ENCODE results near the gene TTC36.
A peak's percentile ranks its signal among the peaks of the same experiment; 100 is the strongest.
"Not testable (repeated sequence)": the region's sequence is repeated elsewhere in the genome, so short reads cannot be mapped to it uniquely, and the experiment has no call there.

Gene TTC36
- total RNA-seq: 0 to 0.39 (median 0.12) reads per million in 18 experiments

GRCh38 chr11:118527109-118527508 is at the start of gene TTC36:
Gene TTC36, plus strand, starts transcription at chr11:118527474. Its CDS starts 21 bp downstream, at chr11:118527495.
- DNase-seq: no peak

- not testable (repeated sequence) for DNase-seq
These were observed 46.0 kb upstream of the TTC36 start for GRCh38 chr11:118481238-118481637.

GRCh38 chr11:118484405-118484804 is 42.9 kb upstream of the TTC36 start:
- no peak for DNase-seq

GRCh38 chr11:118485273-118485672 is 42.0 kb upstream of the TTC36 start:
- no peak for DNase-seq

- peak; percentile 68 to 71 for DNase-seq
These were observed 38.7 kb upstream of the TTC36 start for GRCh38 chr11:118488480-118489109.

- no peak for DNase-seq
These were observed 36.2 kb upstream of the TTC36 start for GRCh38 chr11:118491041-118491440.

GRCh38 chr11:118497831-118498230 is 29.4 kb upstream of the TTC36 start:
- DNase-seq: no peak

- no peak for DNase-seq
These were observed 24.1 kb upstream of the TTC36 start for GRCh38 chr11:118503216-118503615.

- DNase-seq: no peak
These were observed 15.7 kb upstream of the TTC36 start for GRCh38 chr11:118511601-118512000.

GRCh38 chr11:118514103-118514502 is 13.2 kb upstream of the TTC36 start:
- no peak for DNase-seq

- DNase-seq: no peak
These were observed 7.7 kb upstream of the TTC36 start for GRCh38 chr11:118519549-118519948.

- DNase-seq: peak; percentile 41 to 44
These were observed 5.4 kb upstream of the TTC36 start for GRCh38 chr11:118521892-118522311.

- no peak for DNase-seq
These were observed 4.7 kb upstream of the TTC36 start for GRCh38 chr11:118522571-118523072.

GRCh38 chr11:118524356-118524755 is 2.9 kb upstream of the TTC36 start:
- DNase-seq: peak; percentile 5 to 14

GRCh38 chr11:118524757-118525470 is 2.4 kb upstream of the TTC36 start:
- no peak for DNase-seq

GRCh38 chr11:118526688-118527087 is 586 bp upstream of the TTC36 start:
- no peak for DNase-seq

GRCh38 chr11:118528511-118528910 is 1.2 kb downstream of the TTC36 start:
- DNase-seq: no peak

- DNase-seq: no peak
These were observed 2.4 kb downstream of the TTC36 start for GRCh38 chr11:118529584-118530175.

GRCh38 chr11:118530180-118530682 is 3.0 kb downstream of the TTC36 start:
- no peak for DNase-seq

GRCh38 chr11:118530683-118531596 is 3.7 kb downstream of the TTC36 start, which contains the start of gene TMEM25:
Gene TMEM25, plus strand, starts transcription at chr11:118531192. Its CDS starts 610 bp downstream, at chr11:118531802.
- DNase-seq: peak in 1 of 2 donors; percentile 27

GRCh38 chr11:118531597-118532084 is 4.4 kb downstream of the TTC36 start:
- no peak for DNase-seq

- DNase-seq: no peak
These were observed 4.8 kb downstream of the TTC36 start for GRCh38 chr11:118532091-118532490.
